8988T (cell line): ENCODE results near the gene RC3H2.

Source experiments
- DNase-seq: peaks from one replicate; pipeline ENCODE4 v3.0.0; 2011

RC3H2 gene

DNA sequence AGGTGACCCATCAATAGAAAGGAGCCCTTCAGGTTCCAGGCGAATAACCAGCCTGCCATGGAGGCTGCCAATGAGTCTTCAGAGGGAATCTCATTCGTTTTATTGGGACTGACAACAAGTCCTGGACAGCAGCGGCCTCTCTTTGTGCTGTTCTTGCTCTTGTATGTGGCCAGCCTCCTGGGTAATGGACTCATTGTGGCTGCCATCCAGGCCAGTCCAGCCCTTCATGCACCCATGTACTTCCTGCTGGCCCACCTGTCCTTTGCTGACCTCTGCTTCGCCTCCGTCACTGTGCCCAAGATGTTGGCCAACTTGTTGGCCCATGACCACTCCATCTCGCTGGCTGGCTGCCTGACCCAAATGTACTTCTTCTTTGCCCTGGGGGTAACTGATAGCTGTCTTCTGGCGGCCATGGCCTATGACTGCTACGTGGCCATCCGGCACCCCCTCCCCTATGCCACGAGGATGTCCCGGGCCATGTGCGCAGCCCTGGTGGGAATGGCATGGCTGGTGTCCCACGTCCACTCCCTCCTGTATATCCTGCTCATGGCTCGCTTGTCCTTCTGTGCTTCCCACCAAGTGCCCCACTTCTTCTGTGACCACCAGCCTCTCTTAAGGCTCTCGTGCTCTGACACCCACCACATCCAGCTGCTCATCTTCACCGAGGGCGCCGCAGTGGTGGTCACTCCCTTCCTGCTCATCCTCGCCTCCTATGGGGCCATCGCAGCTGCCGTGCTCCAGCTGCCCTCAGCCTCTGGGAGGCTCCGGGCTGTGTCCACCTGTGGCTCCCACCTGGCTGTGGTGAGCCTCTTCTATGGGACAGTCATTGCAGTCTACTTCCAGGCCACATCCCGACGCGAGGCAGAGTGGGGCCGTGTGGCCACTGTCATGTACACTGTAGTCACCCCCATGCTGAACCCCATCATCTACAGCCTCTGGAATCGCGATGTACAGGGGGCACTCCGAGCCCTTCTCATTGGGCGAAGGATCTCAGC, 104.8 kb downstream of the RC3H2 start, which contains the start of gene OR1K1:
OR1K1 (plus strand) TSS at position 58 of the 995 bp plus-strand sequence; CDS start at position 58, 0 bp downstream.
- no peak for DNase-seq

- DNase-seq, result no peak
Measured at GRCh38 chr9:122797316-122798063, 107.7 kb downstream of the RC3H2 start.
